Muscle layer of colon (tissue), 2 donors: Measurements from ENCODE around the gene ARHGAP22.

ENCODE experiments used
- H3K27ac ChIP-seq: one replicate; pipeline ENCODE4 v1.7.0; 2013; ENCODE audit warnings: low read depth, mild to moderate bottlenecking, low read length, moderate library complexity
- H3K27me3 ChIP-seq, 2 donors: one replicate each; pipeline ENCODE4 v1.7.0; 2013; ENCODE audit warnings: low read length in 2 of 2, mild to moderate bottlenecking in 2 of 2; ENCODE audit not compliant: insufficient read depth in 2 of 2, control insufficient read depth in 1 of 2
- H3K36me3 ChIP-seq: one replicate; pipeline ENCODE4 v1.7.0; 2013; ENCODE audit warnings: mild to moderate bottlenecking, low read length; ENCODE audit not compliant: insufficient read depth
- H3K4me1 ChIP-seq: one replicate; pipeline ENCODE4 v1.7.0; 2013; ENCODE audit warnings: mild to moderate bottlenecking, low read length; ENCODE audit not compliant: insufficient read depth
- H3K4me3 ChIP-seq, 2 donors: one replicate each; pipeline ENCODE4 v1.7.0; 2013; ENCODE audit warnings: low read length in 2 of 2, low read depth in 1 of 2, mild to moderate bottlenecking in 1 of 2, moderate library complexity in 1 of 2
- H3K9ac ChIP-seq: one replicate; pipeline ENCODE4 v1.7.0; 2013; ENCODE audit warnings: low read length
- H3K9me3 ChIP-seq: one replicate; pipeline ENCODE4 v1.7.0; 2013; ENCODE audit warnings: mild to moderate bottlenecking, low read length
- donor health status: abdominal sarcoma.
- donor health status: Adenocarcinoma of cecum.

Gene ARHGAP22

GRCh38 chr10:48464121-48464870 lies 140.6 kb downstream of the ARHGAP22 start:
- Histone ChIP-seq H3K27ac (no peak overlapping the region), H3K4me1 (peaks cover 29% of the 10 kb centered on the region), H3K27me3 (peaks cover 0 to 5% of the 10 kb centered on the region in 2 donors), H3K9me3 (no peaks in the 10 kb centered on the region), H3K4me3 (no peak overlapping the region), H3K9ac (no peak overlapping the region), H3K36me3 (no peaks in the 10 kb centered on the region)

GRCh38 chr10:48463318-48464003 lies 141.4 kb downstream of the ARHGAP22 start:
- Histone ChIP-seq H3K27ac (no peak overlapping the region), H3K9ac (no peak overlapping the region), H3K27me3 (peaks cover 0 to 5% of the 10 kb centered on the region in 2 donors), H3K36me3 (no peaks in the 10 kb centered on the region), H3K4me1 (peaks cover 28% of the 10 kb centered on the region), H3K9me3 (no peaks in the 10 kb centered on the region), H3K4me3 (no peak overlapping the region)

DNA sequence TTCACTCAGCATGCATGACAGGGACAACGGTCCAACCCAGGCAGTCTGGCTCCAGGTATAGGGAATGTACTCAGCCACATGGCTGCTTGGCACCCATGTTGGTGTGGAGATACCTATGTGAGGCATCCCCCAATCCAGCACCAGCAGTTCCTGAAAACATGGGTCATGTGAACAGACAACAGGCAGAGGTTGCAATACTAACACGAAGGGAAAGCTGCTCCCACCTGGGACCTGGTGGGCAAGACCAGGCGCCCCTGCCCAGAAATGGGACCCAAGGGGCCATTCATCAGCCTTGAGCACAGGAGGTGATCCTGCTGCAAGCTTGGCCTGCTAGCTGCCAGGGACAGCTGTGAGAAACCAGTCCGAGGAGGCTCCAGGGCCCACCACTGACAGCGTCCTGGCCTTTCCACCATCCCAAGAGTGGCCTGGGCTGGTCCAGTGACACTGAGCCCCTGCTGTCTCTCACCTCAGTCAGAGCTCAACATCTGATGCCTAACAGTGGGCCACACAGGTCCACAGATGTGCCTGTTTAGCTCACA lies 142.3 kb downstream of the ARHGAP22 start:
- Histone ChIP-seq H3K9me3 (no peaks in the 10 kb centered on the region), H3K27ac (no peak overlapping the region), H3K9ac (no peak overlapping the region), H3K4me3 (no peak overlapping the region), H3K4me1 (peaks cover 28% of the 10 kb centered on the region), H3K36me3 (no peaks in the 10 kb centered on the region), H3K27me3 (peaks cover 0 to 5% of the 10 kb centered on the region in 2 donors)

- no peak overlapping the region for H3K4me3 ChIP-seq
- peaks cover 28% of the 10 kb centered on the region for H3K4me1 ChIP-seq
- no peaks in the 10 kb centered on the region for H3K9me3 ChIP-seq
- no peak overlapping the region for H3K27ac ChIP-seq
- H3K27me3 ChIP-seq = peaks cover 0 to 3% of the 10 kb centered on the region in 2 donors
- H3K36me3 ChIP-seq = no peaks in the 10 kb centered on the region
- no peak overlapping the region for H3K9ac ChIP-seq
These were observed 143.0 kb downstream of the ARHGAP22 start for GRCh38 chr10:48461623-48462481.

GRCh38 chr10:48460182-48460581 lies 144.7 kb downstream of the ARHGAP22 start:
- Histone ChIP-seq H3K36me3 (no peaks in the 10 kb centered on the region), H3K4me3 (no peak overlapping the region), H3K9ac (no peak overlapping the region), H3K4me1 (peaks cover 19% of the 10 kb centered on the region), H3K9me3 (no peaks in the 10 kb centered on the region), H3K27ac (no peak overlapping the region), H3K27me3 (no peaks in the 10 kb centered on the region)

DNA sequence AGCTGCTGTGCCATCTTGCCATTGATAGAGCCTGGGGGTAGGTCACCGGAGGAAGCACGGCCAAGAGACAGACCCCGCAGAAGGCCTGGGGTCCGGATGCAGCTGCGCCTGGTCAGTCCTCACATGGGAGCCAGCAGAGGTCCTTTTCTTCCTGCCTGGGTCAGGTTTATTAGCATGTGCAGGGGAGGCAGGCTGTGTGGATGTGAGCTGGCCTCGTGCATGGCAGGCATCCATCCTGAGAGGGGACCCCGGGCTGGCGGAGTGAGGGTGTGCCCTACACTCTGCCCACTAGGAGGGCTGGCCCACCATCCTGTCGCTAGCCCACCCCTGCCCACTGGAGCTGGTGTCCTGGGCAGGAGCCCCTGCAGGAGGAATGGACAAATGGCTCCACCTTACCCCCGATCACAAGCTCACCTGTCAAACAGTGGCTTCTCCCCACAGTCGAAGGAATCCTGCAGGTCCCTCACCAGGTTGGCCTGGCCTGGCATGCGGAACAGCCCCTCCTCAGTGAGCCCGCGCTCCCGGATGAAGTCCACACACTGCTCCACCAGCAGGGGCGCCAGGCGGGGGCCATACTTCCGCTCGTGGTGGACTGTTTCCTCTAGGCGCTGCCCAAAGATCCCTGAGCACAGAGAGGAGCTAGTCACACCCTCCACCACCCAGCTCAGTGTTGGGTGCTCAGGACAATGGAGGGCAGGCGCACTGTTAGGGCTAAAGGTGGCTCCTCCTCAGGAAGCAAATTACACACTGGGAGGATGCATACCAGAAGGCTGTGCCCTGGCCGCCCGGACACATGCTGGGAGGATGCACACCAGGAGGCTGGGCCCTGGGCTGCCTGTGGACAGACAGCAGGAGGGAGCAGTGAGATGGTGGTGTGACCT lies 145.4 kb downstream of the ARHGAP22 start:
- Histone ChIP-seq H3K27me3 (no peaks in the 10 kb centered on the region), H3K4me1 (peaks cover 12% of the 10 kb centered on the region), H3K36me3 (no peaks in the 10 kb centered on the region), H3K9me3 (no peaks in the 10 kb centered on the region), H3K27ac (no peak overlapping the region), H3K4me3 (no peak overlapping the region), H3K9ac (no peak overlapping the region)

DNA sequence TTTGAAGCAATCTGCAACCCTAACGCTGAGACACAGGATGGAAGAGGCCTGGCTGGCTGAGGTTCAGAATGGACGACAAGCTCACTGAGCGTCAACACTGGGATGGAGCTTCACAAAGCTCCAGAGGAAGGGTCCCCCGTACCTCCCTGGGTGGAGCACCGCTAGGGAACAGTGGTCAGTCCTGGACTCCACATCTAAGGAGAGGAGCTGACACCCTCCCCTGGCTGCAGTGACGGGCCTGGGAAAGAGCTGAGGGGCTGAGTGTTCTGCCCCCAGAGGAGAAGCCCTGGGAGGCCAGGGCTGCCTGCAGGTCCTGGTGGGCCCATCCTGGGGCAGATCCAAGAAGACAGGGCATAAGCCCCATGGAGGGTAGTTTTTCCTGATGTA lies 146.2 kb downstream of the ARHGAP22 start:
- Histone ChIP-seq H3K9ac (no peak overlapping the region), H3K27ac (no peak overlapping the region), H3K4me3 (no peak overlapping the region), H3K27me3 (no peaks in the 10 kb centered on the region), H3K4me1 (peaks cover 3% of the 10 kb centered on the region), H3K9me3 (no peaks in the 10 kb centered on the region), H3K36me3 (no peaks in the 10 kb centered on the region)

GRCh38 chr10:48457949-48458661 lies 146.8 kb downstream of the ARHGAP22 start:
- Histone ChIP-seq H3K4me3 (no peak overlapping the region), H3K27me3 (no peaks in the 10 kb centered on the region), H3K36me3 (no peaks in the 10 kb centered on the region), H3K27ac (no peak overlapping the region), H3K9ac (no peak overlapping the region), H3K9me3 (no peaks in the 10 kb centered on the region), H3K4me1 (no peaks in the 10 kb centered on the region)

DNA sequence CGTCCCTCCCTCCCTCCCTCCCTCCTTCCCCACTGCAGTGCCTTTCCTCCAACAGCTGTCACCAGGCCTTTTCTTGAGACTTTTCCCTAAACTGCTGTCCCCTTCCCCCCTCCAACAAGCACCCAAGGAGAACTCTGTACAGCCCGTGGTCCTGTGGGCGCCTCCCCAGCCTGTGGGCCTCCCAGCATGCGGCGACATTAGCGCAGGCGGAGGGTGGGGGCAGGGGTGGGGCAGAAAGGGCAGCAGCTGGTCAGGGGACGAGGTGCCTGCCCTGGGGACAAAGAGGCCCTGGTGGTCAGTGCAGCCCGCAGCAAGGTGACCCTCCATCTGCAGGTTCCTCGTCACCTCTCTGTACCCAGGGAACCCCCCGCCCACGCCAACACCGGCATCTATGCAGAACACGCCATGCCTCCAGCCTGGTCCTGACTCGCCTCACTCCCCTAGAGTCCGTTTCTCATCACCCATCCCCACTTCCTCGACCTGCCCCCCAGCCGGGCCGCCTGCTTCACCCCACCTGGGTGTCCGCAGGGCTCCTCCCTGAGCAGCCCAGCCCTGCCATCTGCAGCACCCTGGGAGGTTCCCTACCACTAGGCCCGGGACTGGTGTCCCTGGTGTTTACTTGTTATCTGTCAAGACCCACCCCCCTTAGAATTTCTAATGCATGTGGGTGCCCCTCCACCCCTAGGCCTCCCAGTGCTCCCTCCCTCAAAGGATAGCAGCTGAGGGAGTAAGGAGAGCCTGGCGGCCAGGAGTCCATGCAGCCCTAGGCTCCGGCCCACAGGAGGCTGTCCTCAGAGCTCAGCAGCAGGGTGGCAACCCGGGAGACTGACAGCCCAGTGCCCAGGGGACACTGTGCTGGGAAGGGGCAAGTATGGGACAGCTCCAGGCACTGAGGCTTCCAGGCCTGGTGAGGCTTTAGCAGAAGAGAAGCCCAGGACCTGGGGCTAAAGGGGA lies 147.8 kb downstream of the ARHGAP22 start:
- no peak overlapping the region for H3K9ac ChIP-seq
- H3K27me3 ChIP-seq = no peaks in the 10 kb centered on the region
- H3K4me1 ChIP-seq = no peaks in the 10 kb centered on the region
- H3K36me3 ChIP-seq = no peaks in the 10 kb centered on the region
- H3K27ac ChIP-seq = no peak overlapping the region
- H3K4me3 ChIP-seq = no peak overlapping the region
- H3K9me3 ChIP-seq = no peaks in the 10 kb centered on the region
